A673 (cell line): Measurements from ENCODE around the gene ERI3. TPM values are rescaled to one million over a fixed set of nuclear protein-coding genes. Genes with fewer than 3 reads are reported as not detected.

Experiments used
- BruUV-seq: library from RNA; stranded (reverse); fragments of 400-500 nt; replicated peaks from 2 replicates; lab custom pipeline; 2021; lab: Mats Ljungman, UMichigan
- CTCF ChIA-PET: fragments of 300-600 bp; sonication (Branson Sonifier 250); formaldehyde crosslinking; loops from one replicate; lab custom pipeline; 2022; ENCODE audit warnings: antibody characterized with exemption; lab: Charles Lee
- POLR2A ChIA-PET: fragments of 300-600 bp; sonication (Branson Sonifier 250); formaldehyde crosslinking; loops from one replicate; lab custom pipeline; 2022; ENCODE audit warnings: antibody characterized with exemption; ENCODE audit not compliant: low non-redundant PET; lab: Charles Lee
- DNase-seq: peaks from one replicate; pipeline ENCODE4 v3.0.0-alpha.2; 2015; ENCODE audit warnings: low spot score
- H3K27ac ChIP-seq: fragments of 200-600 bp; sonication (generic); 2 replicates; pipeline ENCODE4 v1.5.1; 2016; ENCODE audit warnings: mixed run types, low read depth, mild to moderate bottlenecking, mixed read lengths, antibody characterized with exemption, low read length; ENCODE audit not compliant: poor library complexity, severe bottlenecking
- H3K27me3 ChIP-seq: fragments of 200-600 bp; sonication (generic); replicated peaks from 2 replicates; pipeline ENCODE4 v1.6.1; 2017; ENCODE audit warnings: mixed run types, low read depth, mild to moderate bottlenecking, mixed read lengths, antibody characterized with exemption, low read length; ENCODE audit not compliant: insufficient read depth, poor library complexity
- H3K36me3 ChIP-seq: fragments of 200-600 bp; sonication (generic); 2 replicates; pipeline ENCODE4 v1.6.1; 2016; ENCODE audit warnings: mixed run types, mild to moderate bottlenecking, mixed read lengths, antibody characterized with exemption, low read length; ENCODE audit not compliant: insufficient read depth, poor library complexity, severe bottlenecking
- H3K4me1 ChIP-seq: fragments of 200-600 bp; sonication (generic); 2 replicates; pipeline ENCODE4 v1.6.1; 2017; ENCODE audit warnings: mixed run types, mild to moderate bottlenecking, mixed read lengths, antibody characterized with exemption, low read length; ENCODE audit not compliant: insufficient read depth, poor library complexity, severe bottlenecking
- H3K4me3 ChIP-seq: fragments of 200-600 bp; sonication (generic); 2 replicates; pipeline ENCODE4 v1.5.1; 2016; ENCODE audit warnings: low read depth, mixed run types, mild to moderate bottlenecking, mixed read lengths, low read length; ENCODE audit not compliant: poor library complexity, severe bottlenecking
- H3K9me3 ChIP-seq: fragments of 200-600 bp; sonication (generic); 2 replicates; pipeline ENCODE4 v1.6.1; 2016; ENCODE audit warnings: mixed run types, low read depth, mild to moderate bottlenecking, mixed read lengths, antibody characterized with exemption, low read length; ENCODE audit not compliant: poor library complexity, severe bottlenecking
- EZH2 ChIP-seq: fragments of 200-600 bp; sonication (generic); IDR thresholded peaks from 2 replicates; pipeline ENCODE4 v1.6.1; 2017; ENCODE audit warnings: borderline replicate concordance, low read depth, mild to moderate bottlenecking, mixed read lengths, antibody characterized with exemption, low read length; ENCODE audit not compliant: poor library complexity, severe bottlenecking
- intact Hi-C: fragments of 100-400 bp; cut with micrococcal nuclease; formaldehyde crosslinking; loops from one replicate; pipeline ENCODE4 v1.10.0; 2022; ENCODE audit not compliant: unreplicated experiment
- total RNA-seq: library from RNA; stranded (reverse); gene quantifications from 2 replicates; pipeline ENCODE4 v1.2.3, GENCODE V29; 2021
- TF ChIP-seq, protein P1 (sequence below): fragments of 300-800, 200-600 bp; sonication (generic); conservative IDR thresholded peaks from 2 replicates; pipeline ENCODE4 v1.5.1; 2017; ENCODE audit warnings: low read depth, mild to moderate bottlenecking, antibody characterized with exemption, low read length, moderate library complexity, mixed read lengths

The ERI3 gene
- total RNA-seq, 1 experiment from 2014 or later = 97.9 TPM

DNA sequence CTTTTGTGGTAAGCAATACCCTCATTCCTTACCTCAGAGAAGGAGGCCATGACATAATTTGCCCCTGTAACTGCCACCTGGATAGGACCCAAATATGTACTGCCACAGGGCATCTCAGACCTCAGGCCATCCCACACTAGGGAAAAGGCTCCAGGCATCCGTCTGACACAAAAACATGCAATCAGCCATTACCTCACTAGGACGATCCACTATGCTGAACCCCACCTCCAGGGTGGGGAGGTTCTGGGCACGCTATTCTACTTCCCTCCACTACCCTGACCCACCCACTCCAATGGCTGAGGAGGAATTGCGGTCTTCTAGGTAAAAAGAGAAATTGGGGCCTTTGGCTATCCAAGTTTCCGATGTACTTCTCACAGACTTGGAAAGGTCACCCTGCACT, 53.6 kb downstream of the ERI3 start:
- intact Hi-C loops = no loop called here
- Histone ChIP-seq H3K4me1 (no peaks in the 10 kb centered on the region), H3K27ac (no peak overlapping the region), H3K27me3 (no peaks in the 10 kb centered on the region), H3K9me3 (no peaks in the 10 kb centered on the region), H3K36me3 (peaks cover 13% of the 10 kb centered on the region), H3K4me3 (no peak overlapping the region)
- ChIA-PET POLR2A (no interaction called here), CTCF (no interaction called here)
- no peak for DNase-seq
- TF ChIP-seq, protein P1, sequence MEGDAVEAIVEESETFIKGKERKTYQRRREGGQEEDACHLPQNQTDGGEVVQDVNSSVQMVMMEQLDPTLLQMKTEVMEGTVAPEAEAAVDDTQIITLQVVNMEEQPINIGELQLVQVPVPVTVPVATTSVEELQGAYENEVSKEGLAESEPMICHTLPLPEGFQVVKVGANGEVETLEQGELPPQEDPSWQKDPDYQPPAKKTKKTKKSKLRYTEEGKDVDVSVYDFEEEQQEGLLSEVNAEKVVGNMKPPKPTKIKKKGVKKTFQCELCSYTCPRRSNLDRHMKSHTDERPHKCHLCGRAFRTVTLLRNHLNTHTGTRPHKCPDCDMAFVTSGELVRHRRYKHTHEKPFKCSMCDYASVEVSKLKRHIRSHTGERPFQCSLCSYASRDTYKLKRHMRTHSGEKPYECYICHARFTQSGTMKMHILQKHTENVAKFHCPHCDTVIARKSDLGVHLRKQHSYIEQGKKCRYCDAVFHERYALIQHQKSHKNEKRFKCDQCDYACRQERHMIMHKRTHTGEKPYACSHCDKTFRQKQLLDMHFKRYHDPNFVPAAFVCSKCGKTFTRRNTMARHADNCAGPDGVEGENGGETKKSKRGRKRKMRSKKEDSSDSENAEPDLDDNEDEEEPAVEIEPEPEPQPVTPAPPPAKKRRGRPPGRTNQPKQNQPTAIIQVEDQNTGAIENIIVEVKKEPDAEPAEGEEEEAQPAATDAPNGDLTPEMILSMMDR = no peak
- BruUV-seq = no TSS peak

GRCh38 chr1:44300852-44301251, 54.2 kb downstream of the ERI3 start:
- ChIA-PET POLR2A (no interaction called here), CTCF (interaction anchor here (0.6 kb wide), 1 partner anchor 216 kb away, joined by 4 read pairs; no protein-coding TSS in a partner anchor)
- no TSS peak for BruUV-seq
- Histone ChIP-seq H3K36me3 (peaks cover 15% of the 10 kb centered on the region), H3K27ac (no peak overlapping the region), H3K4me3 (no peak overlapping the region), H3K4me1 (no peaks in the 10 kb centered on the region), H3K9me3 (no peaks in the 10 kb centered on the region), H3K27me3 (no peaks in the 10 kb centered on the region)
- intact Hi-C loops = no loop called here
- TF ChIP-seq, protein P1 = no peak
- TF ChIP-seq EZH2 = no peak
- no peak for DNase-seq

- H3K9me3 ChIP-seq = no peaks in the 10 kb centered on the region
- TF ChIP-seq, protein P1 = no peak
- TF ChIP-seq EZH2 = no peak
- H3K4me1 ChIP-seq = no peaks in the 10 kb centered on the region
- no peak for DNase-seq
- H3K36me3 ChIP-seq = peaks cover 15% of the 10 kb centered on the region
- POLR2A ChIA-PET = no interaction called here
- H3K4me3 ChIP-seq = no peak overlapping the region
- no TSS peak for BruUV-seq
- intact Hi-C loops = no loop called here
- H3K27me3 ChIP-seq = no peaks in the 10 kb centered on the region
- no peak overlapping the region for H3K27ac ChIP-seq
- CTCF ChIA-PET = no interaction called here
Observed at GRCh38 chr1:44297695-44298400, 57.2 kb downstream of the ERI3 start.
